OCI-LY3 (cell line): ENCODE results near the gene SUSD4.

Experiments
- H2AFZ ChIP-seq: fragments of 200-600, 300-600 bp; shearing (Covaris generic); 2 replicates; pipeline ENCODE4 v1.6.0; 2014; ENCODE audit warnings: antibody characterized with exemption, low read depth, low read length
- H3K27ac ChIP-seq: fragments of 200-600, 300-600 bp; sonication (generic); 2 replicates; pipeline ENCODE4 v1.5.1; 2014; ENCODE audit warnings: mild to moderate bottlenecking, low read length, moderate library complexity, mixed read lengths
- H3K27me3 ChIP-seq: fragments of 200-600, 300-600 bp; sonication (generic); 2 replicates; pipeline ENCODE4 v1.6.1; 2014; ENCODE audit warnings: low read depth, low read length, mixed read lengths
- H3K36me3 ChIP-seq: fragments of 200-600, 300-600 bp; sonication (generic); replicated peaks from 2 replicates; pipeline ENCODE3; 2014; ENCODE audit warnings: low read depth, low read length, mixed read lengths
- H3K4me1 ChIP-seq: fragments of 300-600, 200-600 bp; sonication (generic); 2 replicates; pipeline ENCODE4 v1.6.1; 2014; ENCODE audit warnings: low read length, mixed read lengths
- H3K4me2 ChIP-seq: fragments of 200-600, 300-600 bp; sonication (generic); 2 replicates; pipeline ENCODE4 v1.6.1; 2014; ENCODE audit warnings: low read length, mixed read lengths
- H3K4me3 ChIP-seq: fragments of 300-600, 200-600 bp; sonication (generic); 2 replicates; pipeline ENCODE4 v1.5.1; 2014; ENCODE audit warnings: antibody characterized with exemption, mild to moderate bottlenecking, low read length, moderate library complexity
- H3K79me2 ChIP-seq: fragments of 300-600, 200-600 bp; shearing (Covaris generic); 2 replicates; pipeline ENCODE4 v1.6.1; 2014; ENCODE audit warnings: mild to moderate bottlenecking, low read length, mixed read lengths
- H3K9ac ChIP-seq: fragments of 300-600, 200-600 bp; shearing (Covaris generic); 2 replicates; pipeline ENCODE4 v1.6.0; 2014; ENCODE audit warnings: mild to moderate bottlenecking, low read length, moderate library complexity
- H3K9me3 ChIP-seq: fragments of 200-600, 300-600 bp; shearing (Covaris generic); 2 replicates; pipeline ENCODE4 v1.6.1; 2014; ENCODE audit warnings: low read length, mixed read lengths; ENCODE audit not compliant: insufficient read depth
- H4K20me1 ChIP-seq: fragments of 200-600, 300-600 bp; sonication (generic); 2 replicates; pipeline ENCODE4 v1.6.1; 2016; ENCODE audit warnings: low read length, mixed read lengths; ENCODE audit not compliant: insufficient read depth
- EZH2phosphoT487 ChIP-seq: fragments of 200-600 bp; shearing (Covaris generic); IDR thresholded peaks from 2 replicates; pipeline ENCODE4 v1.6.1; 2018; ENCODE audit warnings: antibody characterized with exemption, mixed run types, low read depth
- TF ChIP-seq, protein P1 (sequence below): fragments of 200-600, 300-600 bp; sonication (generic); IDR thresholded peaks from 2 replicates; pipeline ENCODE4 v1.5.1; 2014; ENCODE audit warnings: antibody characterized with exemption, low read length, low read depth

Gene SUSD4

DNA sequence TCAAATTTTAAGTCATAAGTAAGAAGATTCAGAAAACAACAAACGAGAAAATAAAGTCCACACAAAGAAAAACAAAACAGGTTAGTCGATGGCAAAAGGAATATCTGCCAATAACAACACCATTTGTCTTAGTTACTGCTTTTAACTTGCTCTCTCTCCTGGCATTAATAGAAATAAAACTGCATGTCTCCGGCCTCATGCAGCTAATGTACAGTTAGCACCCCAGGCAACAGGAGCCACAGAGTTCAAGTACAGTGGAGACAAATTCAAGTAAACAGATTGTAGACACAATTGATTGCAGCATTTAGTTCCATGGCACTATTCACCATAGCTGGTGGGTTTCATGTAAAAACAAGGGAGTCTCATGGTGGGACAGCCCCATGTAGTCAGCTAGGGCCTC lies 33.5 kb downstream of the SUSD4 start:
- Histone ChIP-seq H3K36me3 (no peaks in the 10 kb centered on the region), H3K9me3 (no peaks in the 10 kb centered on the region), H3K9ac (no peak overlapping the region), H3K27me3 (peaks cover 35% of the 10 kb centered on the region), H3K4me1 (peaks cover 9% of the 10 kb centered on the region), H3K27ac (no peak overlapping the region), H3K4me2 (no peak overlapping the region), H4K20me1 (no peaks in the 10 kb centered on the region), H3K79me2 (no peaks in the 10 kb centered on the region), H2AFZ (no peak overlapping the region), H3K4me3 (no peak overlapping the region)
- TF ChIP-seq, protein P1, sequence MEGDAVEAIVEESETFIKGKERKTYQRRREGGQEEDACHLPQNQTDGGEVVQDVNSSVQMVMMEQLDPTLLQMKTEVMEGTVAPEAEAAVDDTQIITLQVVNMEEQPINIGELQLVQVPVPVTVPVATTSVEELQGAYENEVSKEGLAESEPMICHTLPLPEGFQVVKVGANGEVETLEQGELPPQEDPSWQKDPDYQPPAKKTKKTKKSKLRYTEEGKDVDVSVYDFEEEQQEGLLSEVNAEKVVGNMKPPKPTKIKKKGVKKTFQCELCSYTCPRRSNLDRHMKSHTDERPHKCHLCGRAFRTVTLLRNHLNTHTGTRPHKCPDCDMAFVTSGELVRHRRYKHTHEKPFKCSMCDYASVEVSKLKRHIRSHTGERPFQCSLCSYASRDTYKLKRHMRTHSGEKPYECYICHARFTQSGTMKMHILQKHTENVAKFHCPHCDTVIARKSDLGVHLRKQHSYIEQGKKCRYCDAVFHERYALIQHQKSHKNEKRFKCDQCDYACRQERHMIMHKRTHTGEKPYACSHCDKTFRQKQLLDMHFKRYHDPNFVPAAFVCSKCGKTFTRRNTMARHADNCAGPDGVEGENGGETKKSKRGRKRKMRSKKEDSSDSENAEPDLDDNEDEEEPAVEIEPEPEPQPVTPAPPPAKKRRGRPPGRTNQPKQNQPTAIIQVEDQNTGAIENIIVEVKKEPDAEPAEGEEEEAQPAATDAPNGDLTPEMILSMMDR, result no peak
- TF ChIP-seq EZH2phosphoT487, result no peak

- no peaks in the 10 kb centered on the region for H3K36me3 ChIP-seq
- peaks cover 32% of the 10 kb centered on the region for H3K27me3 ChIP-seq
- H3K79me2 ChIP-seq, result no peaks in the 10 kb centered on the region
- H3K9me3 ChIP-seq, result no peaks in the 10 kb centered on the region
- H3K4me1 ChIP-seq, result peaks cover 9% of the 10 kb centered on the region
- no peak overlapping the region for H3K4me2 ChIP-seq
- TF ChIP-seq, protein P1, result no peak
- no peak for TF ChIP-seq EZH2phosphoT487
- no peaks in the 10 kb centered on the region for H4K20me1 ChIP-seq
- H3K9ac ChIP-seq, result no peak overlapping the region
- no peak overlapping the region for H3K4me3 ChIP-seq
- no peak overlapping the region for H3K27ac ChIP-seq
- no peak overlapping the region for H2AFZ ChIP-seq
Measured at GRCh38 chr1:223329664-223330415, 34.1 kb downstream of the SUSD4 start.

GRCh38 chr1:223329252-223329651 lies 34.7 kb downstream of the SUSD4 start:
- Histone ChIP-seq H3K79me2 (no peaks in the 10 kb centered on the region), H3K36me3 (no peaks in the 10 kb centered on the region), H2AFZ (no peak overlapping the region), H3K27me3 (peaks cover 29% of the 10 kb centered on the region), H3K4me2 (no peak overlapping the region), H3K4me3 (no peak overlapping the region), H3K27ac (no peak overlapping the region), H3K4me1 (peaks cover 9% of the 10 kb centered on the region), H3K9me3 (no peaks in the 10 kb centered on the region), H4K20me1 (no peaks in the 10 kb centered on the region), H3K9ac (no peak overlapping the region)
- no peak for TF ChIP-seq EZH2phosphoT487
- TF ChIP-seq, protein P1, result no peak

- no peak overlapping the region for H3K4me2 ChIP-seq
- no peaks in the 10 kb centered on the region for H3K36me3 ChIP-seq
- no peak overlapping the region for H2AFZ ChIP-seq
- H3K9me3 ChIP-seq, result no peaks in the 10 kb centered on the region
- no peaks in the 10 kb centered on the region for H3K79me2 ChIP-seq
- H3K27ac ChIP-seq, result no peak overlapping the region
- no peaks in the 10 kb centered on the region for H4K20me1 ChIP-seq
- TF ChIP-seq, protein P1, result no peak
- no peak for TF ChIP-seq EZH2phosphoT487
- peaks cover 6% of the 10 kb centered on the region for H3K4me1 ChIP-seq
- peaks cover 25% of the 10 kb centered on the region for H3K27me3 ChIP-seq
- H3K4me3 ChIP-seq, result no peak overlapping the region
- no peak overlapping the region for H3K9ac ChIP-seq
Measured at GRCh38 chr1:223328566-223328965, 35.4 kb downstream of the SUSD4 start.
